ENCODE results near the gene DMAP1. TPM values are rescaled to one million over a fixed set of nuclear protein-coding genes. Genes with fewer than 3 reads are reported as not detected.

Gene DMAP1
- total RNA-seq, 1 donor from 2014 or later, result 34.8 TPM

Other genes starting within 250 kb of the DMAP1 start
- gene DPH2, start 243.5 kb upstream of the DMAP1 start, total RNA-seq, result 25.9 and 35.7 TPM in 2 replicates
- gene ATP6V0B, start 238.5 kb upstream of the DMAP1 start, total RNA-seq, result 96.9 and 107 TPM in 2 replicates
- 75.5 and 100 TPM in 2 replicates for gene B4GALT2, start 234.3 kb upstream of the DMAP1 start, total RNA-seq
- gene CCDC24, start 221.9 kb upstream of the DMAP1 start, total RNA-seq, result 2.1 and 2.8 TPM in 2 replicates
- 0.40 and 0.60 TPM in 2 replicates for gene SLC6A9, start 182.0 kb upstream of the DMAP1 start, total RNA-seq
- not detected in 2 replicates for gene KLF17, start 94.7 kb upstream of the DMAP1 start, total RNA-seq
- not detected in 2 replicates for gene KLF18, start 71.8 kb upstream of the DMAP1 start, total RNA-seq
- 40.0 and 43.9 TPM in 2 replicates for gene ERI3, start 141.8 kb downstream of the DMAP1 start, total RNA-seq
- gene RNF220, start 191.8 kb downstream of the DMAP1 start, total RNA-seq, result 67.6 and 76.7 TPM in 2 replicates